Adipocyte (in vitro differentiated cells): ENCODE results near the gene SLC6A5.

Experiments used
- DNase-seq: peaks from one replicate; pipeline ENCODE4 v3.0.0-alpha.2; 2015; ENCODE audit warnings: low read depth
- H3K27me3 ChIP-seq: replicated peaks from 2 replicates; pipeline ENCODE4 v1.7.0; 2013; ENCODE audit warnings: mild to moderate bottlenecking, low read length, moderate library complexity; ENCODE audit not compliant: control insufficient read depth, insufficient read depth
- H3K36me3 ChIP-seq: 2 replicates; pipeline ENCODE4 v1.7.0; 2013; ENCODE audit warnings: low read length, mild to moderate bottlenecking, moderate library complexity; ENCODE audit not compliant: control insufficient read depth, insufficient read depth, severe bottlenecking
- H3K4me1 ChIP-seq: 2 replicates; pipeline ENCODE4 v1.7.0; 2013; ENCODE audit warnings: mild to moderate bottlenecking, low read length, moderate library complexity; ENCODE audit not compliant: control insufficient read depth, insufficient read depth
- H3K4me3 ChIP-seq: 2 replicates; pipeline ENCODE4 v1.7.0; 2013; ENCODE audit warnings: mild to moderate bottlenecking, low read length, moderate library complexity
- H3K9ac ChIP-seq: 2 replicates; pipeline ENCODE4 v1.7.0; 2013; ENCODE audit warnings: mild to moderate bottlenecking, low read length, moderate library complexity
- H3K9me3 ChIP-seq: 2 replicates; pipeline ENCODE4 v1.7.0; 2013; ENCODE audit warnings: mild to moderate bottlenecking, low read length, moderate library complexity; ENCODE audit not compliant: control insufficient read depth

SLC6A5 gene

GRCh38 chr11:20652150-20652806, 52.9 kb downstream of the SLC6A5 start:
- no peak for DNase-seq
- Histone ChIP-seq H3K9ac (no peak overlapping the region), H3K4me3 (no peak overlapping the region), H3K9me3 (no peaks in the 10 kb centered on the region), H3K27me3 (peaks cover 59% of the 10 kb centered on the region), H3K36me3 (no peaks in the 10 kb centered on the region), H3K4me1 (peaks cover 3% of the 10 kb centered on the region)

DNA sequence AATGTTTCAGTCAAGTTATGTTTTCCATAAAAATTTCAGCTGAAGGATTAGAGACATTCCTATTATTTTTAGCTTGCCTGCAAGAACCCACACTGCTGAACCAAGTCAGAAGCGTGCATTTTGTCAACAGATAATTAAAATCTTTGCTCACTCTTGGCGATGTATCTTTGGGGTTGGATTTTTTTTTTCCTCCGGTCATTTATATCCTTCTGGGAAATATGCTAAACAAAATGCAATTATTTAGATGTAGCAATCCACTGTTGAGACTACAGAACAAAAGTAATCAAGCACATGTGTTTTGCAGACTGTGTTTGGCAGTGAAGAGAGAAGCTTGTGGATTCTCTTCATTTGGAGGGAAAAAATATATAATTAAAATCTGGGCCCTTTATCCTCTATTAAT, 54.6 kb downstream of the SLC6A5 start:
- no peaks in the 10 kb centered on the region for H3K9me3 ChIP-seq
- H3K9ac ChIP-seq = no peak overlapping the region
- H3K4me1 ChIP-seq = peaks cover 3% of the 10 kb centered on the region
- H3K27me3 ChIP-seq = peaks cover 64% of the 10 kb centered on the region
- no peak overlapping the region for H3K4me3 ChIP-seq
- no peaks in the 10 kb centered on the region for H3K36me3 ChIP-seq
- DNase-seq = no peak

DNA sequence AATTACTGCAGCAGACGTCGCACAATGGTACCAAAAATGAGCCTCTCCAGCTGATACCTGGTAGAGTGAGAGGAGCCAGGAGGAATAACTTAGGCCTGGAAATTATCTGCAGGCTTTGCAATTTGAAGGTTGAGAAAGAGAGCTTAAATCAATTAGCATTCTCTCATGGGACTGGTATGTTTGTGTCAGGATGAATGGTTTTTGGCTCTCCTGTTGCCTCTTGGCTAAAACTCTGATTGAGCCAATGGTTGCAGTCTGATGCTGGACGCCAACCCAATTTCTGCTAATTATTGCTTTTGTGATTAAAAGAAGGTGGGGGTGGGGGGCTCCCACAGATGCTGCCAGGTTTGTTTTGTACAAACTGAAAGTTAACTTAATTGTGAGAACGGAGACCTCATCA, 57.5 kb downstream of the SLC6A5 start:
- H3K4me3 ChIP-seq = no peak overlapping the region
- H3K27me3 ChIP-seq = peaks cover 55% of the 10 kb centered on the region
- H3K36me3 ChIP-seq = no peaks in the 10 kb centered on the region
- peaks cover 3% of the 10 kb centered on the region for H3K4me1 ChIP-seq
- H3K9me3 ChIP-seq = peaks cover 2% of the 10 kb centered on the region
- no peak overlapping the region for H3K9ac ChIP-seq
- no peak for DNase-seq

DNA sequence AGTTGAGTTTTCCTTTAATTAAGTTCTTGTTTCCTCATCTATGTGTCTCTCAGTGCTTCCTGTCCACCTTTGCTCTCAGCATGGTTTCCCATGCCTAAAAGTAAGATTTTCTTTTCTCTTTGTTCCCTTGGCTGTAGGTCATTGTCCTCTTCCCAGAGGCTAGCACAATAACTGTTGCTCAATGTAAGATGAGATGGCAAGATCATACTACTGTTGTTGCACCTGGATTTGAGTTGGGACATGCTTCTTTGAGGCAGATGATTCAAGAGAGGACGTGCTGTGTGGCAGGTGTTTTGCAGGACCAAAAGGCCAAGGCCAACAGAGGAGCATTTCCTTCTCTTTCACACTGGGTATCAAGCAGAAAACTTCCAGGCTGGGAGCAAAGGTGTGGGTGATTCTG, 58.7 kb downstream of the SLC6A5 start:
- peaks cover 44% of the 10 kb centered on the region for H3K27me3 ChIP-seq
- no peak overlapping the region for H3K9ac ChIP-seq
- H3K4me3 ChIP-seq = no peak overlapping the region
- H3K4me1 ChIP-seq = peaks cover 3% of the 10 kb centered on the region
- DNase-seq = no peak
- no peaks in the 10 kb centered on the region for H3K36me3 ChIP-seq
- peaks cover 8% of the 10 kb centered on the region for H3K9me3 ChIP-seq

GRCh38 chr11:20661445-20661844, 62.0 kb downstream of the SLC6A5 start:
- Histone ChIP-seq H3K27me3 (peaks cover 22% of the 10 kb centered on the region), H3K4me3 (no peak overlapping the region), H3K9ac (no peak overlapping the region)

DNA sequence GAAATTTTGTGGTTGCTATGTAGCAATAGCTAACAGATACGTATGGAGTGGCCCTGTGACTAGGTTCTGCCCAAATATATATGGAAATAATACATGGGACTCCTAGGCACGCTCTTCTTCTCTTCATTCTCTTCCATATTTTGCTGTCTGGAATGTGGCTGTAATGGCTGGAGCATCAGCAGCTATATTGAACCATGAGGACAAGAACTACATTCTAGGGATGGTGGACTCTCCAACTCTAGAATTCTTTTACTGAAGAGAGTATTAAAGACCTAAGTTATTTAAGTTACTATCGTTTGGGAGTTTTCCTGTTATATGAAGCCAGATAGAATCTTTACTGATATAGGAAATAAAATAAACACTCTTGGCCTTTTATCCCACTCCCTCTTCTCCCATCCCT, 62.4 kb downstream of the SLC6A5 start:
- H3K9me3 ChIP-seq = peaks cover 13% of the 10 kb centered on the region
- no peak for DNase-seq
- no peaks in the 10 kb centered on the region for H3K4me1 ChIP-seq
- no peaks in the 10 kb centered on the region for H3K36me3 ChIP-seq
- no peak overlapping the region for H3K9ac ChIP-seq
- peaks cover 18% of the 10 kb centered on the region for H3K27me3 ChIP-seq
- H3K4me3 ChIP-seq = no peak overlapping the region

More at GRCh38 chr11:20661445-20661844, 62.0 kb downstream of the SLC6A5 start:
- no peak for DNase-seq
- Histone ChIP-seq H3K36me3 (no peaks in the 10 kb centered on the region), H3K4me1 (peaks cover 3% of the 10 kb centered on the region), H3K9me3 (peaks cover 13% of the 10 kb centered on the region)

DNA sequence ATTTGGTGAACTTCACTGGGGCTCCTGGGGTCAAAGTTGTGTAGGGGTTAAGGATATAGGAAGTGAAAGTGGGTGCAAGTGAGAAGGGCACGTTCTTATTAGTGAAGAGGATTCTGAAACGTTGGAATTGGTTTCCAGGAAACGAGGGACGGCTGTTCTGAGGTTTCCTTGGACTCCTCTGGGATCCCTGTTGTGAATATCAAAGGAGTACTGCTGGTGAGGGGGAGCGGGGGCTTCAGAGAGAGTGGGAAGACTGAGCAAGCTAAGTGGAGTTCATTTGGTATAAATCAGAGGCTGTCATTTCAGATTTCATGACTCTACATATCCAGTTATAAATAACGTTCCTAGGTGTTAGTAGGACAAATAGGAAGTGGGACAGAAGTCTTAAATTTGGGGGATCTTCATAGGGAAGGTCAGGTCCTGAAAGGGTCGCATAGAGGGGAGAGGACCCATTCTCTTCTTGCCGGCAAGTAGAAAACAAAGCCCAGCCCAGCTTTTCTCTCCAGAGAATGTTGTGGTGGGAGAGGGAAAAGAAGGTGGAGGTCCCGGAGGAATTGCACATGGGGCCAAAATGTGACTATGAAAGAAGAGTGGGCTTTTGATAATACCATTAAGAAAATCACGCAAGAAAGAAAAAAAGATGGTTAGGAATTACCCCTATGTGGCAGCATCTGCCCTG, 68.9 kb downstream of the SLC6A5 start:
- H3K4me1 ChIP-seq = no peaks in the 10 kb centered on the region
- no peak overlapping the region for H3K9ac ChIP-seq
- no peak for DNase-seq
- peaks cover 9% of the 10 kb centered on the region for H3K9me3 ChIP-seq
- peaks cover 57% of the 10 kb centered on the region for H3K27me3 ChIP-seq
- H3K36me3 ChIP-seq = no peaks in the 10 kb centered on the region
- H3K4me3 ChIP-seq = no peak overlapping the region

DNA sequence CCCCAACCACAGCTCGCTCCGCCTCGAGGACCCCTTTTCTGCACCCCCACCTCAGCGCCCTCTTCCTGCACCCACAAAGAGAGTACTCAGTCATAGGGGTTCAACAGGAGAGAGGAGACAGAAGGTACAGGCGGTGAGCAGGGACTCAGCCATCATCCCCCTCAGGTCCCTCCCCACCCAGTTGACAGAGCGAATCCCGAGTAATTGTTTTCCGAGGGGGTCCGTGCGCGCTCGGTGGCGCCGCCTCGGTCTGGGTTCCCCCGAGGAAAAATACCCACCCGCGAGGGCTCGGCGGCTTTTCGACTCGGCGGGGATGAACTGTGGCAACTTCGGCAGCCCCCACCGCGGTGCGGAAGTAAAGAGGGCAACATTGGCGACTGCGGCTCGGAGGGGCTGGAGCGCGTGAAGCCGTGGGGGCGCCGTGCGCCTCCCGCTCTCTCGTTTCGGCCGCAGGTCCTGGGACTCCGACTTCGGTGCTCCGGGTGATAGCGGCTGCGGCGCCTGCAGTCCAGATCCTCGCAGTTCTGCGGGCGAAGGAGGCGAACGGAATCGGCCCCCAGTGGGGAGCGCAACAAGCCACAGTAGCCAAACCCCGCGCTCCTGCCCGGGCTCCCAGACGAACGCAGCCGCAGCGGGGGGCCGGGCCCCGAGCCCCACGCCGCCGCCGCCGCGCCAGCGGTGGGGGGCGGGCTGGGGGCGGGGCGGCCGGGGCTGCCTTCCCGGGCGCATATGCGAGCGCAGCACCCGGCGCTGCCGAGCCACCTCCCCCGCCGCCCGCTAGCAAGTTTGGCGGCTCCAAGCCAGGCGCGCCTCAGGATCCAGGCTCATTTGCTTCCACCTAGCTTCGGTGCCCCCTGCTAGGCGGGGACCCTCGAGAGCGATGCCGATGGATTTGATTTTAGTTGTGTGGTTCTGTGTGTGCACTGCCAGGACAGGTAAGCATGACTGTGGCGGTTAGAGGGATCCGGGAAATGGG, 69.7 kb downstream of the SLC6A5 start, which contains the start of gene NELL1:
TSS of gene NELL1 (plus strand) at position 743 of the 976 bp plus-strand sequence.
- peaks cover 9% of the 10 kb centered on the region for H3K9me3 ChIP-seq
- H3K36me3 ChIP-seq = no peaks in the 10 kb centered on the region
- DNase-seq = no peak
- no peaks in the 10 kb centered on the region for H3K4me1 ChIP-seq
- H3K4me3 ChIP-seq = peak within 1 kb of the TSS; percentile 37
- H3K9ac ChIP-seq = no peak within 1 kb of the TSS
- peaks cover 64% of the 10 kb centered on the region for H3K27me3 ChIP-seq

- H3K9me3 ChIP-seq = peaks cover 9% of the 10 kb centered on the region
- no peaks in the 10 kb centered on the region for H3K4me1 ChIP-seq
- H3K27me3 ChIP-seq = peaks cover 63% of the 10 kb centered on the region
- no peak for DNase-seq
- H3K36me3 ChIP-seq = no peaks in the 10 kb centered on the region
- H3K9ac ChIP-seq = no peak overlapping the region
- H3K4me3 ChIP-seq = no peak overlapping the region
These were observed 70.6 kb downstream of the SLC6A5 start for GRCh38 chr11:20669820-20670684.

DNA sequence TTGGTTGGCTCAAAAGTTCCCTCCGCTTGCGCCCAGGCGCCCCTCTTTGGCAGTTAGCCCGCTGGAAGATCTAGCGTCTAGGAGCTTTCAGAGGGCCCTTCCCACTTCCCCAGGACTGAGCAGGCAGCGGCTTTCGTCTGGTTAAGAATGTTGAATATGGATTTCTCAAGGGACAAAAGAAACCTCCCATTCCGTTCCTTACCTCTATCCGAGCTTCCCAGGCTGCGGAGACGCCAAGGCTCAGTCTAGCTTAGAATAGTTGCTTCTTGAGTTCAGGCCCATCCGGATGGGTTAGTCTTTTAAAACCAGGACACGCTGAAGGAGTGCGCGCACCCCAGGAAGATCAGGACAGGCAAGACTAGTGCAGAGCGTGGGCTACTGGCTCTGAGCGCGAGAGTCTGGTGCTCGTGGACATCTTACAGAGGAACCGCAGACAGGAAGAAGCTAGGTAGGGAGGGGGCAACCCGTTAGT, 71.6 kb downstream of the SLC6A5 start:
- Histone ChIP-seq H3K4me1 (no peaks in the 10 kb centered on the region), H3K36me3 (no peaks in the 10 kb centered on the region), H3K4me3 (no peak overlapping the region), H3K9ac (no peak overlapping the region), H3K9me3 (peaks cover 9% of the 10 kb centered on the region), H3K27me3 (peaks cover 63% of the 10 kb centered on the region)
- no peak for DNase-seq
